HL-60/S4 treated with phorbol 12-myristate 13-acetate at 8.2 ng/mL for 4 days and 3 days (cell line): ENCODE measurements around the gene PPP1R37.
"Not testable (repeated sequence)": the region's sequence is repeated elsewhere in the genome, so short reads cannot be mapped to it uniquely, and the experiment has no call there.

Source experiments
- in situ Hi-C: fragments of 300-500 bp; cut with MboI; formaldehyde crosslinking; loops from 2 replicates; pipeline ENCODE4 v1.15.0; 2022; ENCODE audit warnings: low sequenced_read_pairs

PPP1R37 gene

DNA sequence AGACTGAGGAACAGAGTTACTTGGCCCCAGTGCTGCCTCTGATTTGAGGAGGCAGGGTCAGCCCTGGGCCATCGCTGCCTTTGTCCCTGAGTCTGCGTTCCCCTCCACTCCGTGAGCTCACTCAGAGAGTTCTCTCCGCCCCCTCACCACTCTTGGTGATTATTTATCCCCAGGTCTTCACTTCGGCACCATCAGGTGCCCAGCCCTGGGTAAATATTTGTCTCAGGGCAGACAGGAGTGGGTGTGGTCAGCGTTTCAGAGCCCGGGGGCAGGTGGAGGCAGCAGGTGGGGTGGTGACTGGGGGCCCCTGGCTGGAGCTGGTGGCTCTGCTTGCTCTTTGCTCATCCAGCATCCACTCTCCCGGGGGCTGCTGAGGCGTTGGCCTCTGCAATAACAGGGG, 20.6 kb downstream of the PPP1R37 start:
- in situ Hi-C loops, result no loop called here

DNA sequence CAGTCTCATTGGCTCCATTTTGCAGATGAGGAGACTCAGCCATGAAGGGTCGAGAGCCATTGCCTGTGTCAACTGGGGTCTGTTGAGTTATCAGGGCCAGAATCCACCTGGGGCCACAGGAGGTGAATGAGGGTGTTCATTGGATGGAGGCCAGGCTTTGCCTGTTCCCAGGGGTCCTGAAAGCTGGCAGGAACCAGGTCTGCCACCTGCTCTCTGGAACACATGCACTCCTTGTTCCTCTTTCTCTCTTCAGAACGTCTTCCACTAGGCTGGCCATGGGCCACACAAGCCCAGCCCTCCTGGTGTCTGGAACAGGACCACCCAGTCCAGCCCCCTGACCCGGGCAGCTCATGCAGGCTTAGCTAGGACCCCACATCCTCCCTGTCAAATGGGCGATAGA, 21.1 kb downstream of the PPP1R37 start:
- in situ Hi-C loops, result no loop called here

DNA sequence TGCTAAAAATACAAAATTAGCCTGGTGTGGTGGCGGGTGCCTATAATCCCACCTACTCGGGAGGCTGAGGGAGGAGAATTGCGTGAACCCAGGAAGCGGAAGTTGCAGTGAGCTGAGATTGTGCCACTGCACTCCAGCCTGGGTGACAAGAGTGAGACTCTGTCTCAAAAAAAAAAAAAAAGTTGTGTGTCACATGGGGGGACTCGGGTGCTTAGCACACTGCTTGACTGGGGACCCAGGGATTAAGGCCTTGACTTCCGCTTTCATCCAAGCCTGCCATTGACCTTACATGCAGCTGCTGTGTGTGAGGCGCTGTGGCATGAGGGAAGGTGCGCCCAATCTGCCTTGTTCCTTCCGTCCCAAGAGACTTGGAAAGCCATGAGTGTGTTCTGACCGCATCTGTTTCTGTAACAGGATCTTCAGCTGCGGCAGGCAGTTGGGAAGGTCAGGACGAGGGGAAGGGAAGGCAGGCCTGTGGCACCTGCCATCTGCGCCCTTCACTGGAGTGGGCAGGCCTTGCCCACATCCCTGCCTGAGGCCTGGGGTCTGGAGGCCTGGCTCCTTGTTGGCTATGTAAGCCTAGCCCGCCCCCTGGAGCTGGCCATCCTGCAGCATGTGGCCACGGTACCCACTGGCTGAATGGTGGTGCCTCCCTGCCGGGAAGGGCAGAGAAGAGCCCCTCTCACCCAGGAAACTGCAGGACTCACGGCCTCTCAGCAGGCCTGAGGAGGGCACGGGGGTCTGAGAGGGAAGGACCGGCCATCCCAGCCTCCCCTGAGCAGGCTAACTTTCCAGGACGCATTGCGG, 23.0 kb downstream of the PPP1R37 start:
- in situ Hi-C loops, result no loop called here

DNA sequence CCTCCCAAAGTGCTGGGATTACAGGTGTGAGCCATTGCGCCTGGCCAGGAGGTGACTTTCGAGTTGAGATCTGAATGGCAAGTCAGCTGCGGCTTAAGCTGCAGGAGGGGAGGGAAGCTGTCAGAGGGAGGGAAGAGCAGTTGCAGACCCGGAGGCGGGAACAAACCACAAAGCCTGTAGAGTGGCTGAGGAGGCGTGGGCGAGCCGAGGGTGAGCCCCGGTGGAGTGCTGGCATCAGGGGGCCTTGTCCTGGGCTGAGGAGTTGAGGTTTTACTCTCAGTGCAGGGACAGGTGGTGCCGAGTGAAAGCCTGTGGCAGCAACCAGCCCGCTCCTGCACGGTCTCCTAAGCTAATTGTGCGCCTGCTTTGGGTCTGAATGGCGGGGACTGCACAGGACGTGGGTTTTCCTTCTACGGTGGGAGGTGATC, 24.2 kb downstream of the PPP1R37 start:
- in situ Hi-C loops, result no loop called here

DNA sequence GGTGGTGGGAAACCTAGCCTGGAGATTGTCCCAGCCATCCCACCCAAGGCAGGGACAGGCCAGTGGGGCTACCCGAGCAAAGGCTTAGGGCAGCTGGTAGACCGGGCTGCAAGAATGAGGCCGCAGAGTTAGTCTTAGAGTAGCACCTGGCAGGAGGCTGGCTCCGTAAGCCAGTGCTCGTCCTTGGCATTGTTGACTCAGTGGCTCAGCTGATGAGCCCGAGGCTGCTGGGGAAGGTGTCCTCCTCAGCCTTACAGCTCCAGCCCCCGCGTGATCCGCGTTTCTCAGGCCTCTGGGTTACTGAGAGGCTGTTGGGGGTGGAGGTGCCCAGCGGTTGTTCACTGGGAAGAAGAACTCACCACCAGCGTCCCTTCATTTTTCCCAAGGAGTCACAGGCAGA, 24.7 kb downstream of the PPP1R37 start:
- in situ Hi-C loops, result no loop called here

DNA sequence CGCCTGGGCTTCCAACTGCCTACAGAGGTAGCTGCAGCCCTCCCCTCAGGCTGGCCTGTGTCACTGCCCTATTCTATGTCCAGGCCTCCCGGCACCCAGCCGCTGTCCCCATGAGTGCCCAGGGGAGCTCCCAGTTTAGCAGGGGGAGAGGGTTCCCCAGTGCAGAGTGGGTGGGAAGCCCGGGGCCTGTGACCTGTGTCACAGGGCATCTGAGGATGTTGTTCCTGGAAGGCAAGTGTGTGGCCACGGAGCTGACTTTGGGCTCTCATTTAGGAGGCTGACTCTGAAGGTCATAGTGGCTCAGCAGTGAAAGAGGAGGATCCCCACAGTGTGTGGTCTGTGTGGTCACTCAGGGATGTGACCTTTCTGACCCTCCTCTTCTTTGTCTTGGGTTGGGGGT, 25.1 kb downstream of the PPP1R37 start:
- in situ Hi-C loops, result no loop called here

DNA sequence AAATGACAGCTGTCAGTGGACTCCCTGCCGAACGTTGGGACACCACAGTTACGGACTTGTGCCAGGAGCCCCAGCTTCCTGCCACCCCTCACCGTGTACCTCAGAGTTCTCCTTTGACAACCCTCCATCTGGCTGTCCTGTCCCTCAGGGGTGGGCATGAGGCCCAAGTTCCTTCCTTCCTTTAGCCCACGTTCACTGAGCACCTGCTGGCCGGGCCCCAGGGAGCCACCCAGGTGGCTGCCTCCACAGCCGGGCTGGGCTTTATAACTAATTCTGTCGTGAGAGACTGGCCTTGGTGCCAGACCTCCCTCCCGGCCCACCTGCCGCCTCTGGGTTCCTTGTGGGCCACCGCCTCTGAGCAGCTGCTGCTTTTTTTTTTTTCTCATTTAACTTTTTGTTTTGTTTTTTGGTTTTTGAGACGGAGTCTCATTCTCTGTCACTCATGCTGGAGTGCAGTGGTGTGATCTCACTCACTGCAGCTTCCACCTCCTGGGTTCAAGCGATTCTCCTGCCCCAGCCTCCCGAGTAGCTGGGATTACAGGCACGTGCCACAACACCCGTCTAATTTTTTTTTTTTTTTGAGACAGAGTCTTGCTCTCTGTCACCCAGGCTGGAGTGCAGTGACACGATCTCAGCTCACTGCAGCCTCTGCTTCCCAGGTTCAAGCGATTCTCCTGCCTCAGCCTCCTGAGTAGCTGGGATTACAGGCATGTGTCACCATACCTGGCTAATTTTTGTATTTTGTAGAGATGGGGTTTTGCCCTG, 25.8 kb downstream of the PPP1R37 start:
- in situ Hi-C loops, result not testable (repeated sequence)

DNA sequence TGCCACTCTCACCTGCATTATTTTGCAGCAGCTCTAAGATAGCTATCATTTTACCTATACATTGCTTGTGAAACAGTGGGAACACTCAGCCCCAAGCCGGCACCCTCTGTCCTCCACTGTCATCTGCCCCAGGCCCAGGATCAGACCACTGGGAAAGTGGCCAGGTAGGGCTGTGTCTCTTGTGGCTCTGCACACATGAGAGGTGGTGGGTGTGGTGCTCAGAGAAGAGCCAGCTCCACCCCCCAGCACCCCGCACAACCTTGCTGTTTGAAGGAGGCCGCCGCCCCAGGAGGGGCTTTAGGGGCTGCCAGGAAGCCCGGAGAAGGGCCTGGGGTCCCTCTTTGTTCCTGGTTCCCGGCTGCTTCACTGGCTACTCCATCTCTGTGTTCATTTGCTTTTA, 26.6 kb downstream of the PPP1R37 start:
- in situ Hi-C loops, result no loop called here

DNA sequence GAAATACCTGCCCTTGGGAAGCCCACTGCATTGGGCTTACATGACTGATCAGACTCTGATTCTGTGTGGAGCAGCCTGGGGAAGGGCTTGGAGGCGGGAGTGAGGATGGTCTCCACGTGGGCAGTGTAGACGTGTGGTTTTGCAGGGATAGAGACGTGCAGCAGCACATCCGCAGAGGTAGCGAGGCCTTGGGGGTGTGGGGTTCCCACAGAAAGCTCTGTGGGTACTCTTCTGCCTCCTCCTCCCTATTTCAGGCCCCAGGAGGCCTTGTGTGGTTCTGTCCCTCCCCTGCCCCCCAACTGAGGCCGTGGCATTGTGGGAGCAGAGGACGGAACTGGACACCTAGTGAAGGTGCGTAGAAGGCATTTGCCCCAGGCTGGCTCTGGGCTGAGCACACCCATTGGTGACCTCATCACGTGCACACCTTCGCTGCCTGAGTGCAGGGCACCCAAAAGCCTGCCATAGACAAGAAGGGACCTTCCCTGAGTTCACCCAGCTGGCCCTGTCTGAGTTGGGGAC, 28.9 kb downstream of the PPP1R37 start:
- in situ Hi-C loops, result no loop called here

DNA sequence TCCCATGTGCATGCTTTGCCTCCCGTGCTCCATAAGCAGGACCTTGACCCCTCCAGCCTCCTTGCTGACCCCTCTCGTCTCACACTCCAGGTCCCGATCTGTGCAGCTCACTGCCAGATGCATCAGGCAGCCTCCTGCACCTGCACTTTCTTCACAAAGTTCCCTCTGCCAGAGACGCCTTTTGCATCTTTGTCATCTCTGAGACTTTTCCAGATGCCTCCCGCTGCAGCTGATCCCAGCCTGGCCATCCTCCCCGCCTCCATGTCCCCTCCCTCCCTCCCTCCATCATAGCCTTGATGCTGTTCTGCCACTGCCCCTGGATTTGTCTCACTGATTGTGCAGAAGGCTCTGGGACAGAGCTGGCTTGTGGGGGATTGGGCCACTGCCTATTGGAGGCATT, 29.9 kb downstream of the PPP1R37 start:
- in situ Hi-C loops, result no loop called here

DNA sequence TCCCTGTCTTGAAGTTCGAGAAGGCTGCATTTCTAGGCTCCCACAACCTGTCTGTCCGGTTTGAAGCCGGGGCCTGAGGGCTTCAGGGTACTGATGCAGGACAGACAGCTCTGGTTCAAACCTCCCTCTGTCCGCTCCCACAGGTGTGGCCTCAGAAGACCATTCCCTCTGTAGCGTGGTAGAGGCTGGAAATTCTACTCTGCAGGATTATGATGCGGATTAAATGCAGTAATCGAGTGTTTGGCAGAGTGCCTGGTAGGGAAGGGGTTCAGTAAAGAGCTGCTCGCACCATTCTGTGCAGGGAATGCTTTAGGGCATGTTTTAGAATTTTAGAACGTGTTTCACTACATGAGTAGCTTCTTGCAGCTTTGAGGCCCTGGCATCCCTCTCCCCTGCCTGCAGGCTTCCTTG, 30.5 kb downstream of the PPP1R37 start:
- in situ Hi-C loops, result no loop called here

DNA sequence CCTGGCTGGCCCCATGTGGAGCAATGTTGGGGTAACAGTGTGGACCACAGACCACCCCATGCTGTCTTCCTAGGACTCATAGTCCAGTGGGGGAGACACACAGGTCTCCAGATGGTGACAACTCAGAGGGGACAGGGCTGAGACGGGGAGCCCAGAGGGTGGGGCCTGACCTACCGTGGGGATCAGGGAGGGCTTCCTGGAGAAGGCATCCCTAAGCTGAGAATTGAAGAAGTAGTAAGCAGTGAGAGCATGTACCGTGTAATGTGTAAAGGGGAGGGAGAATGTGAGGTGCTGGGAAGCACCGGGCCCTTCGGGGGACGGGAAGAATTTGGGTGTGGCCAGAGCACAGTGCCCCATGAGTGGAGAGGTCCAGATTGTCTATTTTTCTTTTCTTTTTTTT, 31.0 kb downstream of the PPP1R37 start:
- in situ Hi-C loops, result no loop called here

DNA sequence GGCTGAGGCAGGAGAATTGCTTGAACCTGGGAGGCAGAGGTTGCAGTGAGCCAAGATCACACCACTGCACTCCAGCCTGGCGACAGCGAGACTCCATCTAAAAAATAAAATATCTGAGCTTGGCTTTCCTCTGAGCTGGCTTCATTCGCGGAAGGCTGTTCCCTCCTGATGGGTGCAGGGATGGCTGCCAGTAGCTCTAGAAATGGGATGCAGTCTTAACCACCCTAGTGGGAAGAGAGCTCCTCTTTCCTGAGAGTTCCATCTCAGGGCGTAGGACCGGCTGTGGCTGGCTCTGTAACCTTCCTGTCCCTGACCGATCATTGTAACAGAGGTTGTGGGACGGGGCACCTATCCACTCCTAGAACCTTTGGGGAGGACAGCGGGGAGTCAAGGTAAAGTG, 32.4 kb downstream of the PPP1R37 start:
- in situ Hi-C loops, result no loop called here

DNA sequence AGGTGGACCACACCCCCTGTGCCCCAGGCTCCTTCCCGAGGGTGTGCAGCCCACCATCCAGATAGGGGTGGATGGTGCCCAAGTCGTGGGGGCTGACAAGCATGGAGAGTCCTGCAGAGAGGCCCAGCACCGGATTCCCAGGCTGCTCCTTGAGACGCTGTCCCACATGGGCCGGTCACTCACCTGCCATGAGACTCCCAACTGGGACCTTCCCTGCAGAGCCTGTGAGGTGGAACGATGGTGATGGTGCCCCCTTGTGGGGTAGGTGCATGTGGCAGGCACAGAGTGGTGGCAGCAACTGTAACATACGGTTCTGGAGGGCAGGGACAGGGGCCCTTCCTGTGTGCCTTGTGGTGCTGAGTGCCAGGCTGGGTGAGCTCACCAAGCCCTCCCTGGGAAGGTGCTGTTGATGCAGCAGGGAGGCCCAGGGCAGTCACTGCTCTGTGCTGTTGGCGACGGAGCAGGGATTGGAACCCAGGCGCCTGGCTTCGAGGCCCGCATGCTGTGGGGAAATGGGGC, 33.1 kb downstream of the PPP1R37 start:
- in situ Hi-C loops, result no loop called here

DNA sequence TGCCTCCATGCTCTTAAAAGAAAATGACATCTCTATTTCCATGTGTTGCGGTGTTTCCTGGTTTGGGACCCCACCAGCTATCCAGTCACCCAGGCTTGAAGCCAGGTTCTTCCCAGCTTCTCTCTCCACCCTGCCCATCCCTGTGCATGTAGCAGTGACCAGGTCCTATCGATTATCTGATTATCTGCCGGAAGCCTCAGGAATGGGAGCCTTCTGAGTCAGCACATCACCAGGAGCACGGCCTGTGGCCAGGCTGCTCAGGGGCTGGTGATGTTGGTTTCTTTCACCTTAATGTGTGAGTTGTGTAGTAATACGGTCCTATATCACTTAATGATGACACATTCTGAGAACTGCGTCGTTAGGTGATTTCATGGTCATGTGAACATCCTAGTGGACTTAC, 33.7 kb downstream of the PPP1R37 start:
- in situ Hi-C loops, result no loop called here

DNA sequence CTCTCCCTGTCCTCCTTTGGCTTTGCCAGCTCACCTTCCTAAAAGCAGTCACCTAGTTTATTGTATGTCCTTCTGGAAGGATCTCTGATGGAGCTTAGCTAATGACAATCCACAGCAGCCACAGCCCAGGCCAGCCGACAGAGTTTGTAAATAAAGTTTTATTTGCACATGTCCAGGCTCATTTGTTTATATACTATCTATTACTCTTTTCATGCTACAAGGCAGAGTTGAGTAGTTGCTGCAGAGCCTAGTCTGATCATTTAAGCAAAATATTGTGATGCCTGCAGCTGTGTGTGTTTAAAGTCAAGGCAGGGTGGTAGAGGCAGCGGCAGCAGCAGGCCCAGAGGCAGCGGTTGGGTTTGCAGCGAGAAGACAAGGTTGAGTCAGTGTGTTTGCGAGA, 35.2 kb downstream of the PPP1R37 start:
- in situ Hi-C loops, result no loop called here

DNA sequence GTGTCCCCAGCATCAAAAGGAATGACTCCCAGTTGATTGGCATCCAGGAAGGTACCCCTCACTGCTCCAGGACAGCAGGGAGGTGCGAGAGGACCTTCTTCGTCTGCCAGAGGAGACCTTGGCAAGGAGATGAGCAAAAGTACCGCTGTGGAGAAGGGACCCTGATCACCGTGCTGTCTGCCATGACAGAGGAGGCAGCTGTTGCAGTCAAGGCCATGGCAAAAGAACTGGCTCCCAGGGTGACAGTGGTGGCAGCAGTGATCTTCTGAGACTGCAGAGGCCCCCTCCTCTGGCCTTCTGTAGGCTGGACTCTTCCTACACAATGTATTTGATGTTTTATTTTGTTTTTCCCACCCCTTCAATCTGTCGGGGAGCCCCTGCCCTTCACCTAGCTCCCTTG, 35.8 kb downstream of the PPP1R37 start:
- in situ Hi-C loops, result no loop called here

DNA sequence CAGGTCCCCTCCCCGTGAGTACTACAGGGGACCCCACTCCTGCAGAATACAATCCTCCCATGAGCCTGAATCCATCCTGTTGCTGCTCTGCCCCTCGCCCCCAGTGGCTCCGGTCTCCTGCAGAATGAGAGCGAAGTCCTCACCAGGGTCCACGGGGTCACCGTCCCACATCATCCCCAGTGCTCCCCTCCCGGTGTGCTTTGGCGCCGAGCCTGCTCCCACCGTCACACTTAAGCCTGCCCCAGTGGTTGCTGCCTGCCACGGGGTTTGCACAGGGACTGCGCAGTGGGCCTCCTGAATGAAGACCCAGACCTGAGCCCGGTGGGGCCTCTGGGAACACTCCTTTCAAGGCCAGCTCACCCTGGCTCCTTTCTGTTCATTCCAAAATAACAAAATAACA, 37.3 kb downstream of the PPP1R37 start:
- in situ Hi-C loops, result no loop called here

DNA sequence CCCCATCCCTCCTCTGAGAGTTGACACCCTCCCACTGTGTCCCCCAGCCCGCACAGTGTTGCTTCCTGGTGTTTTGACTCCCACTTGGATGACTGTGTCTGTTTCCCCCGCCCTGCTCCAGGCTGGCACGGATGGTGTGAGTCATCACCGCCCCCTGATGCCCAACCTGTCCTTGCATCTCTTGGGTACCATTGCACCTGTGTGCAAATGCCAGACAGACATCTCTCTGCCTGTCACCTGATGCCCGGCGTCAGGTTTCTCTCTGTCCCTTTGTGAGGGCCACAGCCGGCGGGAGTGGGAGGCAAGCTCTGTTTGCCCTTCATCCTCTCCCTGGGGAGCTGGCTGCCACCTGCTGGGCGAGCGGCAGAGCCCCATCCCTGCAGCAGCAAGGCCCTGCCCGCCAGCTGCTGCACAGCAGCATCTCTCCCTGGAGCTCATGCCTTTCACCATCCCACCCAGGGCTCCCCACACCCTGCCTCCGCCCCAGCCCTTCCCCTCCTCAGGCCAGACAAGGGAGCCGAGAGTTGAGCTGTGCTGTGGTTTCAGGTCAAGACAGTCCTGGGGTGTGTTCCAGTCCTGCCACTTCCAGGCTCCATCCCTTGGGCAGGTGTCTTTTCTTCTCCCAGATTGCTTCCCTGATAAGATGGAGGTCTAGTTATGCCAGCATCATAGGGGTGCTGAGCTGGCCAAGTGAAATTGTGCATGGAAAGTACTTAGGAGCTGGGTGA, 38.1 kb downstream of the PPP1R37 start:
- in situ Hi-C loops, result no loop called here

DNA sequence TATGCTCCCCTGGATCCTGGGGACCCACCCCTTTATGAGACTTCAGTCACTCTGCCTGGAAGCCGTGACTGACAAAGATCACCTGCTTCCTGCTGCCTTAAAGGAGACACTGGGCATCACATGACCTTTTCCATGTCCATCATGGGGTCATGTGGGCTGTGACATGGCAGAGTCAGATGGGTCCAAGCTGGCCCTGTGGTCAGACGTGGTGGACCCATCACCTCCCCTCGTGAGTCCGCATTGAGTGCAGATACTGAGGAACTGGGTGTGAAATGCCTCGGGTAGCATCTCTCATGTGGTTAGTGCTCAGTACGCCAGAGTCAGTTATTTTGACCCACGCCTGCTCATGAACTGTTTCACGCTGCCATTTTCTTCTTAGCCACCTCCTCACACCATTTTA, 40.7 kb downstream of the PPP1R37 start:
- in situ Hi-C loops, result no loop called here

DNA sequence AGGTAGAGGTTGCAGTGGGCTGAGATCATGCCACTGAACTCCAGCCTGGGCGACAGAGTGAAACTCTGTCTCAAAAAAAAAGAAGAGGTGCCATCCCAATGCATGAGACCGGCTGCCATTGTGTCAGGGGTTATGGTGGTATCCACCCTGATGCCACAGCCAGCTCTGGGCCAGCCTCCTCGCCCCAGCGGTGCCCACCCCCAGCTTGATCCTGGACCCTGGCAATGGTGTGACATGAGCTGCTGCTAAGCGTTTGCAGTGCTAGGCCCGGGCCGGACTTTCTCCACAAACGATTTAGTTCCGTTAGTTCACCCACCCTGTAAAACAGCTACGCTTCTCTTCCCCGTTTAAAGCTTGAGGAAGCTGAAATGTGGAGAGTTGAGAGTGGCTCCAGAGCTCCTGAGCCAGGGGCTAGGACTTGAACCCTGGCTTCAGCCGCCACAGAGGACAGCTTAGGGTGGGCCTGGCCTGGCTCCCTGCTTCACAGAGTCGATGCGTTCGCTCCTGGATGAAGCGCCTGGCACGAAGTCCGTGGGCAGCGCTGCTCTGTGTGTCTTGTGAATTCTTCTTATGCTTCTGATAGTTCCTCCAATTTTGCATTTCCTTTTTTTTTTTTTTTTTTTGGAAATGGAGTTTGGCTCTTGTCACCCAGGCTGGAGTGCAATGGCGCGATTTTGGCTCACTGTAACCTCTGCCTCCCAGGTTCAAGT, 42.4 kb downstream of the PPP1R37 start:
- in situ Hi-C loops, result no loop called here
